Natural killer cell treated with Interleukin-12 subunit alpha and Interleukin-12 subunit beta and Interleukin-15 and Interleukin-18, amount 100 ng/mL, for 72 hours (primary cell): Measurements from ENCODE around the gene COPS9. TPM values are rescaled to one million over a fixed set of nuclear protein-coding genes. Genes with fewer than 3 reads are reported as not detected.

Experiments
- ATAC-seq, 2 donors: fragments of 150-1000 bp; cut with Tn5 transposase in 1 of 2; sonication (Bioruptor Pico), chemical (Tn5 transposase) in 1 of 2; 2 replicates each; pipeline ENCODE4 v1.10.0; 2021
- DNase-seq: peaks from one replicate; pipeline ENCODE4 v3.0.0; 2022; ENCODE audit warnings: low spot score
- H3K27ac Mint-ChIP-seq, 2 donors: 1 replicate in 1 of 2; 2 replicates in 1 of 2; pipeline ENCODE4 v1.8.0; 2022; ENCODE audit warnings: mixed read lengths in 2 of 2, mild to moderate bottlenecking in 1 of 2, moderate library complexity in 1 of 2
- H3K27me3 Mint-ChIP-seq, 2 donors: 1 replicate in 1 of 2; 2 replicates in 1 of 2; pipeline ENCODE4 v1.8.0; 2022; ENCODE audit warnings: mixed read lengths in 2 of 2
- H3K36me3 Mint-ChIP-seq: one replicate; pipeline ENCODE4 v1.8.0; 2022; ENCODE audit warnings: mixed read lengths
- H3K4me1 Mint-ChIP-seq, 2 donors: 1 replicate in 1 of 2; 2 replicates in 1 of 2; pipeline ENCODE4 v1.8.0; 2022; ENCODE audit warnings: low read depth in 2 of 2, mixed read lengths in 2 of 2, mild to moderate bottlenecking in 1 of 2
- H3K4me3 Mint-ChIP-seq: one replicate; pipeline ENCODE4 v1.8.0; 2022; ENCODE audit warnings: mixed read lengths
- H3K9me3 Mint-ChIP-seq: 2 replicates; pipeline ENCODE4 v1.8.0; 2022; ENCODE audit warnings: mixed read lengths
- total RNA-seq, 2 donors: library from RNA; stranded (reverse); gene quantifications; one replicate each; pipeline ENCODE4 v1.2.3, GENCODE V29; 2022

COPS9 gene
- total RNA-seq, 2 donors from 2014 or later, result 117 to 131 TPM

DNA sequence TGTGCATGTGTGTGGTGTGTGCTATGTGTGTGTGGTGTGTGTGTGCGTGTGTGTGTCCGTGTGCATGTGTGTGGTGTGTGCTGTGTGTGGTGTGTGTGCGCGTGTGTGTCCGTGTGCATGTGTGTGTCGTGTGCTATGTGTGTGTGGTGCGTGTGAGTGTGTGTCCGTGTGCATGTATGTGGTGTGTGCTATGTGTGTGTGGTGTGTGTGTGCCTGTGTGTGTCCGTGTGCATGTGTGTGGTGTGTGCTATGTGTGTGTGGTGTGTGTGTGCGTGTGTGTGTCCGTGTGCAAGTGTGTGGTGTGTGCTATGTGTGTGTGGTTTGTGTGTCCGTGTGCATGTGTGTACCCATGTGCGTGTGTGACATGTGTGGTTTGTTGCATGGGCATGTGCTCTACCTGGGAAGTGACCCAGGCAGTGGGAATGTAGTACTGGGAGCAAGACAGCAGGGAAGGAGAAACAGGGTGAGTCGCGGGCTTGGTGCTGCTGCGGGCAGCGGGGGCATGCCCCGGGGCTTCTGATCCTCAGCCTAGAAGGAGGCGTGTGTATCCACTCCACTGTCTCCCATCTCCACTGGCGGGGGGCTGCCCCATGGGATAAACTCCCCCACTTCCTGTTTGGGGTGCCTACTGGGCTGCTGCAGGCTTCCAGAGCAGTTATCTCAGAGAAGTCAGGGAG lies 11.9 kb upstream of the COPS9 start:
- Mint-ChIP-seq H3K4me1 (peaks cover 0 to 4% of the 10 kb centered on the region in 2 donors), H3K4me3 (no peak overlapping the region), H3K27me3 (peaks cover 6 to 14% of the 10 kb centered on the region in 2 donors), H3K27ac (no peak overlapping the region), H3K36me3 (no peaks in the 10 kb centered on the region), H3K9me3 (no peaks in the 10 kb centered on the region)
- ATAC-seq, result no peak
- no peak for DNase-seq

DNA sequence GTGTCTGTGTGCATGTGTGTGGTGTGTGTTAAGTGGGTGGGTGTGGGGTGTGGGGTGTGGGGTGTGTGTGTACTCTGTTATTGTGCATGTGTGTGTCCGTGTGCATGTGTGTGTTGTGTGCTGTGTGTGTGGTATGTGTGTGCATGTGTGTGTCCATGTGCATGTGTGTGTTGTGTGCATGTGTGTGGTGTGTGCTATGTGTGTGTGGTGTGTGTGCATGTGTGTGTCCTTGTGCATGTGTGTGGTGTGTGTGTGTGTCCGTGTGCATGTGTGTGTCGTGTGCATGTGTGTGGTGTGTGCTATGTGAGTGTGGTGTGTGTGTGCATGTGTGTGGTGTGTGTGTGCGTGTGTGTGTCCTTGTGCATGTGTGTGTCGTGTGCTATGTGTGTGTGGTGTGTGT lies 11.3 kb upstream of the COPS9 start:
- ATAC-seq, result no peak
- H3K36me3 Mint-ChIP-seq, result no peaks in the 10 kb centered on the region
- no peaks in the 10 kb centered on the region for H3K9me3 Mint-ChIP-seq
- H3K27me3 Mint-ChIP-seq, result peaks cover 6 to 8% of the 10 kb centered on the region in 2 donors
- H3K4me3 Mint-ChIP-seq, result no peak overlapping the region
- H3K4me1 Mint-ChIP-seq, result peaks cover 0 to 4% of the 10 kb centered on the region in 2 donors
- DNase-seq, result no peak
- no peak overlapping the region for H3K27ac Mint-ChIP-seq

DNA sequence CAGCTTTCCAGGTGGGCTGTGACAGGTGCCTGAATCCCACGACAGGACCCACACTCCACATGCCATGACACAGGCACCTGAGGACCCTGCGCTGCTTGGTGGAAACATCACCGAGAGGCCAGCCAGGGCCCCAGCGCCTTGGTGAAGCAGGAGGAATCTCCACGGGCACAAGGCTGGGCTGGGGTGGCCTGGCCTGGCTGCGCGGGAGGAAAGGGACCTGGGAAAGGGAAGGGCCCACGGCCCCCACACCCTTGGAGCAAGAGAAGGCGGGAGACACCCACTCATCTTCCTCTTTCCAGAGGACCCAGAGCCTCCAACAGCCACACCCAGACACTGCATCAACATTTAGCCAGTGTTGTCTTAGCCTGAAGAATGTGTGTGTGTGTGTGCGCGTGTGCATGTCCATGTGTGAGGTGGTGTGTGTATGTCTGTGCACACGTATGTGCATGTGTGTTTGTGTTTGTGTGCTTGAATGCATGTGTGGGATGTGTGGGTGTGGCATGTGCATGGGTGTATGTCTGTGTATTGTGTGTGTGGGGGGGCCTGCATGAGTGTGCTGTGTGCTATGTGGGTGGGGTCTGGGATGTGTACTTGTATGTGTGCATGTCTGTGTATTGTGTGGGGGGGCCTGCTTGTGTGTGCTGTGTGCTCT lies 10.6 kb upstream of the COPS9 start:
- DNase-seq (no peak), ATAC-seq (no peak)
- peaks cover 2 to 4% of the 10 kb centered on the region in 2 donors for H3K27me3 Mint-ChIP-seq
- H3K4me1 Mint-ChIP-seq, result peaks cover 0 to 4% of the 10 kb centered on the region in 2 donors
- no peaks in the 10 kb centered on the region for H3K36me3 Mint-ChIP-seq
- no peaks in the 10 kb centered on the region for H3K9me3 Mint-ChIP-seq
- no peak overlapping the region for H3K4me3 Mint-ChIP-seq
- no peak overlapping the region for H3K27ac Mint-ChIP-seq

DNA sequence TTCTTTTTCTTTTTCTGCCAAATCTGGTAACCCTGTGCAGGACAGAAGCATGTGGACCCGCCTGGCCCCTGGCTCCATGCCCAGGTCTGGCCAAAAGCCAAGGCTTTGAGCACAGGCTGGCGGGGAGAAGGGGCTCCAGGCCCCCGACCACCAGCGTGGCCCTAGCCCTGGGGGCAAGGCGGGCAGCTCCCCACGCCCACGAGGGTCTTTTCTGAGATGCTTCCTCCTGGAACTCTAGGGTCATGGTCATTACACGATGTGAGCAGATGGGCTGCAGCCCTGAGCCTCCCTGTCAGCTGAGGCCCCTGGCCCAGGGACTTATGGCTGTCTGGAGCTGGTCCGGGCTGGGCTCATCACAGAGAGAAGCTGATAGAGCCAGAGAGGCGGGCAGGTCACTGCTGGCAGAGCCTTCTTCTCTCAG lies 10.0 kb upstream of the COPS9 start:
- H3K4me1 Mint-ChIP-seq, result peaks cover 0 to 4% of the 10 kb centered on the region in 2 donors
- no peaks in the 10 kb centered on the region for H3K36me3 Mint-ChIP-seq
- H3K27ac Mint-ChIP-seq, result no peak overlapping the region
- no peaks in the 10 kb centered on the region for H3K27me3 Mint-ChIP-seq
- no peak for DNase-seq
- no peak overlapping the region for H3K4me3 Mint-ChIP-seq
- ATAC-seq, result no peak
- H3K9me3 Mint-ChIP-seq, result no peaks in the 10 kb centered on the region

DNA sequence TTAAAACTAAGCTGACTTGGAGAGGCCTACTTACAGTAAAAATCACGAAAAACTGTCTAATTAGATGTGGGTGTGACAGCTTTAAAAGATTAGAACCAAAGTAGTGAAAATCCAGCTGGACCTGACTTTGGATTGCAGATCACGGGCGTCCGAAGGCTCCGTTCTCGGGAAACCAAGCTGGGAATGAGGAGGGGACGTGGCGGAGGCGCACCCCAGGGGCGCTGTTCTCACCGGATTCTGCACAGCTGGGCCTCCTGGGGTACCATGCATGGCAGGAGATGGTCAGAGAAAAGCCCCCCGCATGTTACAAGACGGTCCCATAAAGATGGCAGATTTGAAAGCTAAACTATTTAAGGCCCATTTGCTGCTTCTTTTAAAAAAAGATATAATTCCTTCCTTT lies 9.4 kb upstream of the COPS9 start:
- Mint-ChIP-seq H3K27me3 (no peaks in the 10 kb centered on the region), H3K4me3 (no peak overlapping the region), H3K36me3 (no peaks in the 10 kb centered on the region), H3K27ac (no peak overlapping the region), H3K9me3 (no peaks in the 10 kb centered on the region), H3K4me1 (peaks cover 0 to 4% of the 10 kb centered on the region in 2 donors)
- ATAC-seq, result no peak
- no peak for DNase-seq

DNA sequence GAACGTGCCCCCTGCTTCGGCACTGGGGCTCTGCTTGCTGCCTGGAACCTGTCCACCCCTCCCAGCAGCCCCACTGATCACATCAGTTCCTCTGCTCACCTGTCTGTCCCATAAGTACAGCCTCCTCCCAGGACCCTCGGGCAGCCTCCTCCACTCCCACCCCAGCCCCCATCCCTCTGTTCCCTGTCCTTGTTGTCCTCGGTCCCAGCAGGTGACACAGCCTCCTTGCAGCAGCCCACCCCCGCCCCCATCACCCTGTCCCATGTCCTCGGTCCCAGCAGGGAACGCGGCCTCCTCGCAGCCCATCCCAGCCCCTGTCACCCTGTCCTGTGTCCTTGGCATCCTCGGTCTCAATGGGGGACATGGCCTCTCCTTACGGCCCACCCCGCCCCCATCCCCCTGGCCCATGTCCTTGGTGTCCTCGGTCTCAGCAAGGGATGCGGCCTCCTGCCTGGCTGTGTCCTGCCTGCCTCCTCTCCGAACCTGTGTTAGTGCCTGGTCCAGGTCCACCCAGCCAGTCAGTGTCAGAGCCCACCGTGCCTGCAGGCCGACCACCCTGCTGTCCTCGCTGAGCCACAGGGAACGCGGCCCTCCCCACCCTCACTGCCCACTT lies 8.7 kb upstream of the COPS9 start:
- Mint-ChIP-seq H3K9me3 (no peaks in the 10 kb centered on the region), H3K36me3 (no peaks in the 10 kb centered on the region), H3K27me3 (no peaks in the 10 kb centered on the region), H3K4me3 (no peak overlapping the region), H3K4me1 (peaks cover 0 to 4% of the 10 kb centered on the region in 2 donors), H3K27ac (no peak overlapping the region)
- ATAC-seq, result no peak
- no peak for DNase-seq

DNA sequence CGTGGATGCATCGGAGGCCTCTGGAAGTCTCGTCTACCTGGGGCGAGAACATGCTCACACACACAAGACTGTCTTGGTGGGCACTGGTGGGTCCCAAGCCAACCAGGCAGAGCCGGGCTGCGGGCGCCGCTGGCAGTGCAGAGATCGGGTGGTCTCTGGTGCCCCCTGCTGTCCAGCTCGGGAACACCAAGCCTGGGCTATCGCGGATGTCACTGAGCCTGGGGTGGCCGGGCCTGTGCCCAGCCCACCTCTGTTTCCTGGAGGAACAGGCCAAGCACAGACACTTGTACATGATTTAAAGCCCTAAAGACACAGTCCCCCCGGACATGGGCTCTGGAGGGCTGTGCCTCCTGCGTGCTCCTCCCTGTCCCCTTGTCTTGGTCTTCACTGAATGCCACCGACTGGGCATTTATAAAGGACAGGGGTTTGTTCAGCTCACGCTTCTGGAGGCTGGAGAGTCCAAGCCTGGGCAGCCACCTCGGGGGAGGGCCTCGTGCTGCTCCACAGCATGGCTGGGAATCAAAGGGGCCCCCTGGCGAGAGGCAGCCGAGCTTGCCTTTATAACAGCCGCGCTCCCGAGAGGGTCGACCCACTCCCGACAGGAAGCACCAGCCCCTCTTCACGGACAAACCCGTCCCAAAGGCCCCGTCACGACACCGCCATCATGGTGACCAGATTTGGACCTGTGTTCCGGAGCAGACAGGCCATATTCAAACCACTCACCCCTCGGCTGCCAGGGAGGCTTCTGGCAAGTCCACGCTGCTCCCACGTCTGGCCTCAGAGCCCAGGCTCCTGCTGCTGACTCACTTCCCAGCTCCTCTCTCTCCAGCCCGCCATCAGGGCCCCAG lies 7.9 kb upstream of the COPS9 start:
- Mint-ChIP-seq H3K4me1 (peaks cover 0 to 4% of the 10 kb centered on the region in 2 donors), H3K9me3 (no peaks in the 10 kb centered on the region)

DNA sequence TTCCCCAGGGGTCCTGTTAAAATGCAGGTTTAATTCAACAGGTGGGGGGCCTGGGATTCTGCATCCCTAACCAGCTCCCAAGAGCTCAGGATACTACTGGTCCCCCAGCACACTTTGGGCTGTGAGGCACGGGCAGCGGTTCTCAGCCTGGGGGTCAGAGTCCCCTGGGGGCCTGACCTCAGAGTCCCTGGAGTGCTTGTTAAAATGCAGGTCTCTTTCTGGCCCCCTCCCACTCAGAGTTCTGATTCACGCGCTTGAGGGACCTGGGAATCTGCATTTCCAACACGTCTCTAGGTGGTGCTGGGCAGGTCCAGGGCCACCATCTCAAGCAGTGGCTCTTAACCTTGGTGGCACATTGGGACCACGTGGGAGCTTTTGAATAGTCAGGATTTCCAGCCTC lies 7.2 kb upstream of the COPS9 start:
- no peak for ATAC-seq
- no peaks in the 10 kb centered on the region for H3K9me3 Mint-ChIP-seq

More for the DNA sequence above, 7.9 kb upstream of the COPS9 start:
- no peak overlapping the region for H3K4me3 Mint-ChIP-seq
- ATAC-seq (peak; percentile 85 to 86), DNase-seq (peak; percentile 72)
- no peak overlapping the region for H3K27ac Mint-ChIP-seq
- H3K36me3 Mint-ChIP-seq, result no peaks in the 10 kb centered on the region
- H3K27me3 Mint-ChIP-seq, result no peaks in the 10 kb centered on the region

DNA sequence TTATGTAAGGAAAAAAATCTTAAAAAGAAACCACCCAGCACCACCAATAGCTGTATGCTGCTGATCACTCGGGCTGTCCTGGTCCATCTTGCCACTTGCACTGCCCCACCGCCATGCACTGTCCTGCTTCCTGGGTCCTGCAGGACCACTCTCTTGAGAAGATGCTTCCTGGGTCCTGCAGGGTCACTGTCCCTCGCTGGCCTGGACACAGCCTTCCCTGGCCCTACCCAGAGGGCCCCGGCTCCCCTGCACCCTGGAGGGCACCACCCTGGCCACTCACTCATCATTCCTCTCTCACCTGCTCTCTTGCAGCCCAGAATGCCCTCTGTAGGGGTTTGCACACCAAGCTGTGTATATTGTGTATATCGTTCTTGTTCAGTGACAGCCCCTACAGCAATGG lies 6.8 kb upstream of the COPS9 start:
- DNase-seq (peak; percentile 22), ATAC-seq (no peak)
- Mint-ChIP-seq H3K36me3 (no peaks in the 10 kb centered on the region), H3K9me3 (no peaks in the 10 kb centered on the region), H3K27ac (no peak overlapping the region), H3K4me3 (no peak overlapping the region), H3K27me3 (no peaks in the 10 kb centered on the region), H3K4me1 (peaks cover 0 to 4% of the 10 kb centered on the region in 2 donors)

More for the DNA sequence above, 7.2 kb upstream of the COPS9 start:
- H3K36me3 Mint-ChIP-seq, result no peaks in the 10 kb centered on the region
- no peak overlapping the region for H3K4me3 Mint-ChIP-seq
- DNase-seq, result peak; percentile 13
- H3K27ac Mint-ChIP-seq, result no peak overlapping the region
- no peaks in the 10 kb centered on the region for H3K27me3 Mint-ChIP-seq
- H3K4me1 Mint-ChIP-seq, result peaks cover 0 to 4% of the 10 kb centered on the region in 2 donors

DNA sequence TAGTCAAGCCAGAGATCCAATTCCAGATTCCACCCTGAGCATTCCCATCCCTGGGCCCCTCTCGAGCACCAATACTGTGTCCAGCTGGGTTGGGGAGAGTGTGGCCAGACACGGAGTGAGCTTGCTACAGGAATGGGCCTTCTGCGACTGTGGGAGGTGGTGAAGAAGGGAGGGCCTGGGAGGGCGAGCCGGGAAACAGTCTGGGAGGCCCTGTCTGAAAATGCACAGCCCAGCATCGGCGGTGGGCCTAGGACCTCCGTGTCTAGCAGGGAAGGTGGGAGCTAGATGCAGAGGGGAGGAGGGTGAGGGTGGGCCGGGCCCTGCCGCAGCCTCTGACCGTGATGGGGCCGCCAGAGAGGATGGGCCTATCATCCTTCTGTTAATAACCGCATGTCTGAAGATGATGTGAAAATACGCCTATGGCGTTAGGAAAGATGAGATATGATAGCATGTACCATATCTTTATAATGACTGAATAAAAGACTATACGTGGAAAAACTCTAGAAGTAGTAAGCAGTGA lies 6.2 kb upstream of the COPS9 start:
- Mint-ChIP-seq H3K27ac (no peak overlapping the region), H3K4me3 (no peak overlapping the region), H3K9me3 (no peaks in the 10 kb centered on the region), H3K36me3 (no peaks in the 10 kb centered on the region), H3K27me3 (no peaks in the 10 kb centered on the region), H3K4me1 (peaks cover 1 to 2% of the 10 kb centered on the region in 2 donors)
- ATAC-seq (no peak), DNase-seq (peak; percentile 5)

DNA sequence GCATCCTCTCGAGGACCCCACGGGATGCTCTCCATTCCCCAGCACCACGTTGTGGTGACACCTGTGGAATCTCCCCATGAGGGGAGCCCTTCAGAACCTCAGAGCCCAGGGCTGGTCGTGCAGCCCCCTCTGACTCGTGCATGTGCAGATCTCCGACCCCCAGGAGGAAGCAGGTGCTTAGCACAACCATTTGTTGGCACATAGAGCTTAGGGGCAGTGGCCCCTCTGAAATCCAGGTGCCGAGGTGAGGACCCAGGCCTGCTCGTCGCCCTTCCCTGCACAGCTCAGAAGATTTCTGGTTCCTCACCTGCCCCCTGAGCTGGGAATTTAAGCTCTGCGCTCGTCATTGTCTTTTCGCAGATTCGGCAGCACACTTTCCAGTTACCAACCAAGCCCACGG lies 5.6 kb upstream of the COPS9 start:
- H3K27ac Mint-ChIP-seq, result no peak overlapping the region
- H3K36me3 Mint-ChIP-seq, result no peaks in the 10 kb centered on the region
- peaks cover 0 to 4% of the 10 kb centered on the region in 2 donors for H3K27me3 Mint-ChIP-seq
- H3K4me1 Mint-ChIP-seq, result peaks cover 5 to 7% of the 10 kb centered on the region in 2 donors
- no peaks in the 10 kb centered on the region for H3K9me3 Mint-ChIP-seq
- ATAC-seq, result no peak
- H3K4me3 Mint-ChIP-seq, result no peak overlapping the region
- peak; percentile 34 for DNase-seq

DNA sequence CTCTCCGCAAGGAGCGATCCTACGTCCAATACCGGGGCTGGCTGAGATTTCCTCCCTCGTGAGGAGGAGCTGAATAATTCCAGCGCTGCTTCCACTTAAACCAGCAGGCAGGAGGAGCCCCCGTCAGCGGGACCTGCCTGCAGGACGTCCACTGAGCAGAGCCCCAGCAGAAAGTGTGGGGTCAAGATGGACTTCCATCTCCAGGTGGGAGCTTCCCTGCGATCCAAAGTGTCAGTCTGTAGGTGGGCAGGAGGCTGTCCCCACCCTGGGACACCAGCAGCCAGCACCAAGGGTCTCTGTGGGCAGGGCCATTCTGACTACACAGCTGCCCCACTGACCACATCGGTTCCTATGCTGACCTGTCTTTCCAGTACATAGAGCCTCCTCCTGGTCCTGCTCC lies 4.8 kb upstream of the COPS9 start:
- Mint-ChIP-seq H3K36me3 (no peaks in the 10 kb centered on the region), H3K9me3 (no peaks in the 10 kb centered on the region), H3K4me1 (peaks cover 7 to 10% of the 10 kb centered on the region in 2 donors), H3K27ac (no peak overlapping the region), H3K27me3 (peaks cover 0 to 4% of the 10 kb centered on the region in 2 donors), H3K4me3 (no peak overlapping the region)
- ATAC-seq (no peak), DNase-seq (peak; percentile 50)

DNA sequence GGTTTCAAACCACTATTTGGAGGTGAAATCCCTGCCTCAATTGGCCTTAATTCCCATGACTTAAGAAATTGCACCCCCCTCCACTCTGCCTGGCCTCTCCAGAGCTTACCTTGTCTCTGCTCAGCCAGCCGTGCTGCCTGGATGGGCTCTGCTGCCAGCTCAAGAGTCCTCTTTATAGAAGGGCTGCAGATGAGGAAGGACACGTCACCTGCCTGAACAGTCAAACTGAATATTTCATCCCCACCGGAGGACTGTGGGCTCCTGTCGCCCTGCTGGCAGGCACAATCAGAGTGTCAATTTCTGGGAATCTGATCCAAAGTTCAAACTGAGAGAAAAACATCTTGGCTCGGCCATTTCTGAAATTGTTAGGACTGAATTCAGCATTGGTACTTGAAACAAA lies 4.4 kb upstream of the COPS9 start, which contains the start of gene OTOS:
Gene OTOS (minus strand): TSS at position 148 of the 400 bp plus-strand sequence. CDS start 332 bp downstream, outside the sequence.
- ATAC-seq, result no peak
- Mint-ChIP-seq H3K9me3 (no peaks in the 10 kb centered on the region), H3K27me3 (peaks cover 0 to 4% of the 10 kb centered on the region in 2 donors), H3K36me3 (peaks cover 1% of the 10 kb centered on the region), H3K27ac (no peak within 1 kb of the TSS), H3K4me3 (no peak within 1 kb of the TSS), H3K4me1 (peaks cover 8 to 14% of the 10 kb centered on the region in 2 donors)
- DNase-seq, result no peak
